H1 (cell line): ENCODE data around the gene CADM2. TPM values are rescaled to one million over a fixed set of nuclear protein-coding genes. Genes with fewer than 3 reads are reported as not detected.

Source experiments
- GABPA ChIP-seq: IDR thresholded peaks from 2 replicates; pipeline ENCODE4 v1.6.1; 2011; ENCODE audit warnings: mild to moderate bottlenecking, low read length, moderate library complexity, borderline replicate concordance; ENCODE audit not compliant: insufficient read depth
- JUN ChIP-seq: IDR thresholded peaks from 2 replicates; pipeline ENCODE4 v1.6.1; 2011; ENCODE audit warnings: low read depth, mild to moderate bottlenecking, improper control_type of control experiment, low read length
- TAF1 ChIP-seq: IDR thresholded peaks from 2 replicates; pipeline ENCODE4 v1.6.1; 2011; ENCODE audit warnings: mild to moderate bottlenecking, low read depth, low read length
- polyA plus RNA-seq, 7 experiments: library from polyadenylated mRNA; depleted of rRNA in 3 of 7; stranded (reverse) in 5 of 7; unstranded in 2 of 7; fragments of >200 nt in 5 of 7; fragments of 200-250 nt in 2 of 7; gene quantifications; 1 replicate in 5 of 7; 2 replicates in 1 of 7; 4 replicates in 1 of 7; pipeline versions ENCODE4 v1.2.1 to v1.2.3, GENCODE V29; 2011 to 2013; ENCODE audit warnings: missing spikeins in 2 of 7, mixed read lengths in 2 of 7
- total RNA-seq: library from RNA; stranded (reverse); fragmentation: NEBNext Ultra II Directional; extraction: Animal tissue kit (Norgen Biotek cat#: 25700); gene quantifications from 2 replicates; pipeline ENCODE4 v1.2.1, GENCODE V29; 2021
- TF ChIP-seq, protein P1 (sequence below), 3 experiments: IDR thresholded peaks; 1 replicate in 2 of 3; 2 replicates in 1 of 3; pipeline versions ENCODE4 v1.5.1 to v1.6.1; 2011; ENCODE audit warnings: low read length in 3 of 3, mild to moderate bottlenecking in 3 of 3, inconsistent platforms in 2 of 3, low read depth in 1 of 3, moderate library complexity in 1 of 3; ENCODE audit not compliant: insufficient read depth in 1 of 3; ENCODE audit errors: control extremely low read depth in 1 of 3

The CADM2 gene
- total and polyA plus RNA-seq, 2 of the 8 experiments (the other 6 are each of a cell fraction or from before 2014, with no cell fraction given): 14.9 to 20.9 TPM

DNA sequence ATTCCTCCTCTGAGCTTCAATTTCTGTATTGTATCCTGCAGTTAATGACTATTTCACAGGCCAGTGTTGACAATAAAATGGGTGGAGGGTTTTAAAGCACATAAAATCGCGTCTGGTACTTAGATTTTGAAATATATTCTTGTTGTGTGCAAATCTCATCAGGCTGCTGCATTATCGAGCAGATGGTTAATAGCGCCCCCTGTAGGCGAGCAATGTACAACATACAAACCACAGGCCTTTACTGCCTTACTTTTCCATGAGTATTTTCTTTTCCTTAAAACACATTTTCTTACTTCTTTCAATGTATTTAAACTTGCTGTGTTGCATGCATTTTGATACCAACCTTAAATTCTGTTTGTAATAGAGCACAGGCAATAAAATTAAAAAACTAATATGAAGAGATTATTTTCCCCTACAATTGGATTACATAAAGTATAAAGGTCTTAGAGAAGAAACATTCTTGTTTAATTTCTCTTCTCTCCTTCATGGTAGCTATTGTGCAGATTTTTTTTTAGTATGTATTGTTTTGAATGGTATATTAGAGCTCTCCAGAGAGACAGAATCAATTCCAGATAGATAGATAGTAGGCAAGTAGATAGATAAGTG is 608.4 kb downstream of the CADM2 start (continued):
- TF ChIP-seq, protein P1, sequence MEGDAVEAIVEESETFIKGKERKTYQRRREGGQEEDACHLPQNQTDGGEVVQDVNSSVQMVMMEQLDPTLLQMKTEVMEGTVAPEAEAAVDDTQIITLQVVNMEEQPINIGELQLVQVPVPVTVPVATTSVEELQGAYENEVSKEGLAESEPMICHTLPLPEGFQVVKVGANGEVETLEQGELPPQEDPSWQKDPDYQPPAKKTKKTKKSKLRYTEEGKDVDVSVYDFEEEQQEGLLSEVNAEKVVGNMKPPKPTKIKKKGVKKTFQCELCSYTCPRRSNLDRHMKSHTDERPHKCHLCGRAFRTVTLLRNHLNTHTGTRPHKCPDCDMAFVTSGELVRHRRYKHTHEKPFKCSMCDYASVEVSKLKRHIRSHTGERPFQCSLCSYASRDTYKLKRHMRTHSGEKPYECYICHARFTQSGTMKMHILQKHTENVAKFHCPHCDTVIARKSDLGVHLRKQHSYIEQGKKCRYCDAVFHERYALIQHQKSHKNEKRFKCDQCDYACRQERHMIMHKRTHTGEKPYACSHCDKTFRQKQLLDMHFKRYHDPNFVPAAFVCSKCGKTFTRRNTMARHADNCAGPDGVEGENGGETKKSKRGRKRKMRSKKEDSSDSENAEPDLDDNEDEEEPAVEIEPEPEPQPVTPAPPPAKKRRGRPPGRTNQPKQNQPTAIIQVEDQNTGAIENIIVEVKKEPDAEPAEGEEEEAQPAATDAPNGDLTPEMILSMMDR (IDR thresholded peaks at IDR 0.05; ENCODE audit: control extremely low read depth in 1 of 3, insufficient read depth in 1 of 3, low read depth in 1 of 3, low read length in 3 of 3): peak in 2 of 3 experiments; percentile 66 to 80; a peak in 3 of 4 replicates
- TF ChIP-seq GABPA: no peak
- TF ChIP-seq TAF1: no peak
- TF ChIP-seq JUN: no peak
